HEK293 (cell line): ENCODE measurements around the gene CHST15.

ENCODE experiments used
- CTCF ChIA-PET: fragments of 350-600 bp; formaldehyde crosslinking; extraction: SDS; loops from one replicate; lab custom pipeline; 2021; ENCODE audit warnings: antibody characterized with exemption; lab: Yijun Ruan, JAX
- POLR2A ChIA-PET: fragments of 300-600 bp; formaldehyde crosslinking; extraction: SDS; loops from one replicate; lab custom pipeline; 2020; ENCODE audit warnings: antibody characterized with exemption, inconsistent platforms; lab: Yijun Ruan, JAX
- H3K27ac ChIP-seq: fragments of 200-500 bp; sonication (Bioruptor generic); 2 replicates; pipeline ENCODE4 v1.5.1; 2014; ENCODE audit warnings: low read depth, low read length, control low read depth, inconsistent platforms; ENCODE audit errors: extremely low read depth
- H3K36me3 ChIP-seq, 2 experiments: fragments of 200-500 bp in 1 of 2; sonication (Bioruptor generic) in 1 of 2; 1 replicate in 1 of 2; 2 replicates in 1 of 2; pipeline ENCODE4 v1.5.1; 2014 to 2017; ENCODE audit warnings: inconsistent platforms in 2 of 2, low read length in 2 of 2; ENCODE audit not compliant: control insufficient read depth in 2 of 2, insufficient read depth in 1 of 2
- H3K4me1 ChIP-seq: fragments of 200-500 bp; sonication (Bioruptor generic); 2 replicates; pipeline ENCODE4 v1.5.1; 2014; ENCODE audit warnings: mild to moderate bottlenecking, low read length, inconsistent platforms; ENCODE audit not compliant: control insufficient read depth, insufficient read depth
- H3K4me3 ChIP-seq: 2 replicates; pipeline ENCODE4 v1.5.1; 2011; ENCODE audit warnings: low read depth, mild to moderate bottlenecking, control low read depth, low read length, moderate library complexity
- H3K9me3 ChIP-seq: fragments of 200-500 bp; sonication (Bioruptor generic); 2 replicates; pipeline ENCODE4 v1.5.1; 2014; ENCODE audit warnings: low read depth, low read length, inconsistent platforms; ENCODE audit not compliant: control insufficient read depth, insufficient read depth
- GLIS1 ChIP-seq: fragments of 450-650 bp; formaldehyde crosslinking; IDR thresholded peaks from 2 replicates; pipeline ENCODE4 v1.5.1; 2016; ENCODE audit warnings: missing biosample characterization, missing genetic modification characterization
- TRIM28 ChIP-seq: IDR thresholded peaks from 2 replicates; pipeline ENCODE4 v1.6.1; 2011; ENCODE audit warnings: low read length, control low read depth, borderline replicate concordance
- ZBTB17 ChIP-seq: fragments of 450-650 bp; formaldehyde crosslinking; IDR thresholded peaks from 2 replicates; pipeline ENCODE4 v1.5.1; 2016; ENCODE audit warnings: missing biosample characterization, missing genetic modification characterization
- ZBTB44 ChIP-seq: fragments of 450-650 bp; IDR thresholded peaks from 2 replicates; pipeline ENCODE4 v1.5.1; 2018; ENCODE audit warnings: missing biosample characterization, mild to moderate bottlenecking, missing genetic modification characterization
- ZBTB48 ChIP-seq: fragments of 450-650 bp; formaldehyde crosslinking; IDR thresholded peaks from 2 replicates; pipeline ENCODE4 v1.5.1; 2016; ENCODE audit warnings: missing biosample characterization, missing genetic modification characterization
- ZBTB8A ChIP-seq: fragments of 450-650 bp; formaldehyde crosslinking; IDR thresholded peaks from 2 replicates; pipeline ENCODE4 v1.5.1; 2016; ENCODE audit warnings: missing biosample characterization, missing genetic modification characterization
- ZFP69B ChIP-seq: fragments of 450-650 bp; formaldehyde crosslinking; IDR thresholded peaks from 2 replicates; pipeline ENCODE4 v1.5.1; 2016; ENCODE audit warnings: missing biosample characterization, missing genetic modification characterization
- ZNF10 ChIP-seq: fragments of 450-650 bp; formaldehyde crosslinking; IDR thresholded peaks from 2 replicates; pipeline ENCODE4 v1.5.1; 2017; ENCODE audit warnings: missing biosample characterization, missing genetic modification characterization
- ZNF169 ChIP-seq: fragments of 450-650 bp; formaldehyde crosslinking; IDR thresholded peaks from 2 replicates; pipeline ENCODE4 v1.5.1; 2016; ENCODE audit warnings: missing biosample characterization, missing genetic modification characterization
- ZNF26 ChIP-seq: fragments of 450-650 bp; formaldehyde crosslinking; IDR thresholded peaks from 2 replicates; pipeline ENCODE4 v1.5.1; 2016; ENCODE audit warnings: missing biosample characterization, missing genetic modification characterization
- ZNF280C ChIP-seq: fragments of 450-650 bp; formaldehyde crosslinking; IDR thresholded peaks from 2 replicates; pipeline ENCODE4 v1.5.1; 2016; ENCODE audit warnings: missing biosample characterization, missing genetic modification characterization
- ZNF292 ChIP-seq: fragments of 450-650 bp; formaldehyde crosslinking; IDR thresholded peaks from 2 replicates; pipeline ENCODE4 v1.5.1; 2016; ENCODE audit warnings: low read depth, missing biosample characterization, missing genetic modification characterization, borderline replicate concordance
- ZNF510 ChIP-seq: fragments of 450-650 bp; formaldehyde crosslinking; IDR thresholded peaks from 2 replicates; pipeline ENCODE4 v1.5.1; 2018; ENCODE audit warnings: mild to moderate bottlenecking, missing genetic modification characterization, missing biosample characterization; ENCODE audit not compliant: insufficient replicate concordance
- ZNF529 ChIP-seq: fragments of 450-650 bp; formaldehyde crosslinking; IDR thresholded peaks from 2 replicates; pipeline ENCODE4 v1.5.1; 2017; ENCODE audit warnings: missing genetic modification characterization, missing biosample characterization; ENCODE audit not compliant: insufficient replicate concordance
- ZNF600 ChIP-seq: fragments of 450-650 bp; formaldehyde crosslinking; IDR thresholded peaks from 2 replicates; pipeline ENCODE4 v1.5.1; 2016; ENCODE audit warnings: missing biosample characterization, missing genetic modification characterization
- ZNF692 ChIP-seq: fragments of 450-650 bp; formaldehyde crosslinking; IDR thresholded peaks from 2 replicates; pipeline ENCODE4 v1.5.1; 2016; ENCODE audit warnings: missing biosample characterization, missing genetic modification characterization
- ZNF768 ChIP-seq: fragments of 450-650 bp; formaldehyde crosslinking; IDR thresholded peaks from 2 replicates; pipeline ENCODE4 v1.5.1; 2018; ENCODE audit warnings: missing biosample characterization, mild to moderate bottlenecking, missing genetic modification characterization
- ZNF792 ChIP-seq: fragments of 450-650 bp; formaldehyde crosslinking; IDR thresholded peaks from 2 replicates; pipeline ENCODE4 v1.5.1; 2016; ENCODE audit warnings: missing biosample characterization, missing genetic modification characterization

The CHST15 gene

GRCh38 chr10:124078714-124079113, 14.7 kb downstream of the CHST15 start:
- Histone ChIP-seq H3K4me1 (peaks cover 12% of the 10 kb centered on the region; the same call in 1 of the 2 replicates), H3K9me3 (no peaks in the 10 kb centered on the region), H3K27ac (no peak overlapping the region), H3K36me3 (peaks cover 0 to 3% of the 10 kb centered on the region in 2 experiments; a peak in 1 of 3 replicates), H3K4me3 (no peak overlapping the region)
- CTCF ChIA-PET: interaction anchor here (1.2 kb wide), 1 partner anchor 11 kb away, joined by 3 read pairs; no protein-coding TSS in a partner anchor
- POLR2A ChIA-PET: no interaction called here
- TF ChIP-seq ZNF292 (tag by site-specific recombination) (no peak), ZNF510 (tag by site-specific recombination) (peak; percentile 98), ZNF10 (tag by site-specific recombination) (no peak), ZNF26 (tag by site-specific recombination) (no peak), ZNF529 (peak; percentile 91)

GRCh38 chr10:124078028-124078427, 15.4 kb downstream of the CHST15 start:
- H3K27ac ChIP-seq: no peak overlapping the region
- TF ChIP-seq ZNF529 (no peak), ZNF768 (tag by site-specific recombination) (0 out of 2 replicates have a peak, but pooled peaks have one; percentile 26), ZNF169 (no peak)
- H3K36me3 ChIP-seq: peaks cover 0 to 3% of the 10 kb centered on the region in 2 experiments; a peak in 1 of 3 replicates
- no peak overlapping the region for H3K4me3 ChIP-seq
- CTCF ChIA-PET: interaction anchor here (1.1 to 1.2 kb wide), 2 partner anchors 12 to 13 kb away, joined by 3 read pairs; no protein-coding TSS in a partner anchor
- H3K4me1 ChIP-seq: peaks cover 12% of the 10 kb centered on the region; the same call in 1 of the 2 replicates
- no peaks in the 10 kb centered on the region for H3K9me3 ChIP-seq
- POLR2A ChIA-PET: no interaction called here

GRCh38 chr10:124077208-124077993, 16.0 kb downstream of the CHST15 start:
- Histone ChIP-seq H3K4me1 (peaks cover 12% of the 10 kb centered on the region; the same call in 1 of the 2 replicates), H3K9me3 (no peaks in the 10 kb centered on the region), H3K36me3 (no peaks in the 10 kb centered on the region), H3K4me3 (no peak overlapping the region), H3K27ac (no peak overlapping the region)
- TF ChIP-seq ZBTB17 (tag by site-specific recombination): no peak
- TF ChIP-seq ZBTB44 (tag by site-specific recombination): 0 out of 2 replicates have a peak, but pooled peaks have one; percentile 4
- no peak for TF ChIP-seq ZNF792 (tag by site-specific recombination)
- peak; percentile 15; the same call in 1 of the 2 replicates for TF ChIP-seq TRIM28
- TF ChIP-seq GLIS1 (tag by site-specific recombination): peak; percentile 59
- peak; percentile 29; the same call in 1 of the 2 replicates for TF ChIP-seq ZNF600 (tag by site-specific recombination)
- 0 out of 2 replicates have a peak, but pooled peaks have one; percentile 8 for TF ChIP-seq ZBTB8A (tag by site-specific recombination)
- 0 out of 2 replicates have a peak, but pooled peaks have one; percentile 15 for TF ChIP-seq ZFP69B (tag by site-specific recombination)
- TF ChIP-seq ZBTB48 (tag by site-specific recombination): no peak
- no peak for TF ChIP-seq ZNF280C (tag by site-specific recombination)
- 0 out of 2 replicates have a peak, but pooled peaks have one; percentile 20 for TF ChIP-seq ZNF692 (tag by site-specific recombination)
- CTCF ChIA-PET: interaction anchor here (0.8 to 1.2 kb wide), 3 partner anchors 13 to 115 kb away, joined by 3 read pairs; no protein-coding TSS in a partner anchor
- POLR2A ChIA-PET: no interaction called here
